Measurements from ENCODE around the gene RGR. TPM values are rescaled to one million over a fixed set of nuclear protein-coding genes. Genes with fewer than 3 reads are reported as not detected.

Gene RGR
- total RNA-seq, 1 experiment from 2014 or later: not detected

DNA sequence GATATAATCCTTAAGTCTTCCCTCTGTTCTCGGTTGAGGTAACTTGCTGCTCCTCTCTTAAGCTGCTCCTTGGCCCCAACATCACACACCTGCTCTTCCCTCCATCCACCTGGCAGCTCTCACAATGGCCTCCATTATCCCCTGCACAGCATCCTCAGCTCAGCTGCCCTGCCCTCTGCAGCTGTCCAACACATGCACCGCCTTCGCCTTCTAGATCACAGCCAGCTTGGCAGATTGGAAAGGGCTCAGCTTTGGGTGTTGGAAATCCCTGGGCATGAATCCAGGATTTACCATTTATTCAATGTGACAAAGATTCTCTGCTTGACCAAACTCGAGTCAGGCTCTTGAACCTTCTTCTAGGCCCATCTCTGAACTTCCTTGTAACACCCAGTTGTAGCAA is 20.6 kb downstream of the RGR start:
- Mint-ChIP-seq H3K36me3 (ENCODE audit: insufficient read depth, unreplicated experiment) (no peaks in the 10 kb centered on the region), H3K27ac (ENCODE audit: unreplicated experiment) (no peak overlapping the region), H3K4me1 (ENCODE audit: low read depth, unreplicated experiment) (peaks cover 16% of the 10 kb centered on the region), H3K4me3 (ENCODE audit: unreplicated experiment) (no peak overlapping the region), H3K9me3 (ENCODE audit: unreplicated experiment) (peaks cover 9% of the 10 kb centered on the region), H3K27me3 (ENCODE audit: insufficient read depth, unreplicated experiment) (peaks cover 4% of the 10 kb centered on the region)
- Histone ChIP-seq H3K27me3 (replicated peaks; ENCODE audit: control insufficient read depth, insufficient read depth, low read length) (no peaks in the 10 kb centered on the region; the same call in 1 of the 2 replicates), H3K36me3 (ENCODE audit: control insufficient read depth, insufficient read depth, low read length) (no peaks in the 10 kb centered on the region), H3K4me1 (peaks cover 3% of the 10 kb centered on the region), H3K4me3 (ENCODE audit: low read depth, low read length) (no peak overlapping the region), H3K9me3 (no peaks in the 10 kb centered on the region)
- intact Hi-C loops (cut with micrococcal nuclease; ENCODE audit: unreplicated experiment): loop anchor here (10.0 kb wide), 2 partner anchors 349 to 479 kb away; no protein-coding TSS in a partner anchor
- TF ChIP-seq, protein P1, sequence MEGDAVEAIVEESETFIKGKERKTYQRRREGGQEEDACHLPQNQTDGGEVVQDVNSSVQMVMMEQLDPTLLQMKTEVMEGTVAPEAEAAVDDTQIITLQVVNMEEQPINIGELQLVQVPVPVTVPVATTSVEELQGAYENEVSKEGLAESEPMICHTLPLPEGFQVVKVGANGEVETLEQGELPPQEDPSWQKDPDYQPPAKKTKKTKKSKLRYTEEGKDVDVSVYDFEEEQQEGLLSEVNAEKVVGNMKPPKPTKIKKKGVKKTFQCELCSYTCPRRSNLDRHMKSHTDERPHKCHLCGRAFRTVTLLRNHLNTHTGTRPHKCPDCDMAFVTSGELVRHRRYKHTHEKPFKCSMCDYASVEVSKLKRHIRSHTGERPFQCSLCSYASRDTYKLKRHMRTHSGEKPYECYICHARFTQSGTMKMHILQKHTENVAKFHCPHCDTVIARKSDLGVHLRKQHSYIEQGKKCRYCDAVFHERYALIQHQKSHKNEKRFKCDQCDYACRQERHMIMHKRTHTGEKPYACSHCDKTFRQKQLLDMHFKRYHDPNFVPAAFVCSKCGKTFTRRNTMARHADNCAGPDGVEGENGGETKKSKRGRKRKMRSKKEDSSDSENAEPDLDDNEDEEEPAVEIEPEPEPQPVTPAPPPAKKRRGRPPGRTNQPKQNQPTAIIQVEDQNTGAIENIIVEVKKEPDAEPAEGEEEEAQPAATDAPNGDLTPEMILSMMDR (IDR thresholded peaks at IDR 0.05; ENCODE audit: insufficient read depth in 1 of 2, low read depth in 1 of 2, low read length in 1 of 2, severe bottlenecking in 1 of 2, unreplicated experiment in 1 of 2): no peak
- CTCF ChIA-PET: interaction anchor here (0.9 to 4.2 kb wide), 4 partner anchors 87 to 348 kb away, joined by 3 to 53 read pairs (median 4); no protein-coding TSS in a partner anchor
- BruUV-seq (replicated peaks): no TSS peak
- no peak for DNase-seq
- POLR2A ChIA-PET: no interaction called here

DNA sequence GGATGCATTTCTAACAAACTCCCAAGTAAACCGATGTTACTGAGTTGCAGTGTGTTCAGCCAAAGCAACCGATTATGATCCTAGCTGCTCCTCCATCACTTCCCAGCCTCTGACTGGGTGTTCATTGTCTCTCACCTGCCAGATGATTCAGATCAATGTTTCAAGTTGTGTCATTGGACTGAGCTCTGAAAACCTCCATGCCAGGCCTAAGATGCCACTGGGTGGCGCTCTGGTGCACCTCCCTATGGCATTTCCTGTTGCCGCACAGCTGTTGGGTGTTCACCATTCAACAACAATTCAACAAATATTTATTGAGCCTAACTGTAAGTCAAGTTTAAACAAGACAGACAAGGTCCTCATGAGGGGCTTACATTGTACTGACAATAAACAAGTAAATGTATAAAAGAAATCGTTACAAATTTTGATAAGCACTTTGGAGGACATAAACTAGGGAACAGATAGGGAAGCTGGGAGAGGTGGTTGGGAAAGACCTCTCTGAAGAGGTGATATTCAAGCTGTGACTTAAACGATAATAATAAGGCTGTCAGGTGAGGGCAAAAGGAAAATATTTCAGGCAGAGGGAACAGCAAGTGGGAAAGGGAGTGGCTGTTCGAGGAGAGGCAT is 22.8 kb downstream of the RGR start:
- Mint-ChIP-seq H3K27me3 (ENCODE audit: insufficient read depth, unreplicated experiment) (peaks cover 4% of the 10 kb centered on the region), H3K4me1 (ENCODE audit: low read depth, unreplicated experiment) (peaks cover 20% of the 10 kb centered on the region), H3K9me3 (ENCODE audit: unreplicated experiment) (peaks cover 9% of the 10 kb centered on the region), H3K4me3 (ENCODE audit: unreplicated experiment) (no peak overlapping the region), H3K27ac (ENCODE audit: unreplicated experiment) (peak overlapping the region; percentile 39), H3K36me3 (ENCODE audit: insufficient read depth, unreplicated experiment) (no peaks in the 10 kb centered on the region)
- H3K4me3 ChIP-seq (ENCODE audit: low read depth, low read length): no peak overlapping the region
- POLR2A ChIA-PET: no interaction called here
- intact Hi-C loops (cut with micrococcal nuclease; ENCODE audit: unreplicated experiment): loop anchor here (10.0 kb wide), 2 partner anchors 347 to 477 kb away; no protein-coding TSS in a partner anchor
- no peaks in the 10 kb centered on the region for H3K36me3 ChIP-seq (ENCODE audit: control insufficient read depth, insufficient read depth, low read length)
- TF ChIP-seq, protein P1 (IDR thresholded peaks at IDR 0.05; ENCODE audit: insufficient read depth in 1 of 2, low read depth in 1 of 2, low read length in 1 of 2, severe bottlenecking in 1 of 2, unreplicated experiment in 1 of 2): peak in 1 of 2 experiments; percentile 31
- CTCF ChIA-PET: interaction anchor here (0.6 to 4.2 kb wide), 2 partner anchors 104 to 270 kb away, joined by 3 to 53 read pairs; no protein-coding TSS in a partner anchor
- DNase-seq: peak in 1 of 2 experiments; percentile 45
- H3K9me3 ChIP-seq: no peaks in the 10 kb centered on the region
- no TSS peak for BruUV-seq (replicated peaks)
- no peaks in the 10 kb centered on the region; the same call in 1 of the 2 replicates for H3K27me3 ChIP-seq (replicated peaks; ENCODE audit: control insufficient read depth, insufficient read depth, low read length)
- peaks cover 6% of the 10 kb centered on the region for H3K4me1 ChIP-seq

DNA sequence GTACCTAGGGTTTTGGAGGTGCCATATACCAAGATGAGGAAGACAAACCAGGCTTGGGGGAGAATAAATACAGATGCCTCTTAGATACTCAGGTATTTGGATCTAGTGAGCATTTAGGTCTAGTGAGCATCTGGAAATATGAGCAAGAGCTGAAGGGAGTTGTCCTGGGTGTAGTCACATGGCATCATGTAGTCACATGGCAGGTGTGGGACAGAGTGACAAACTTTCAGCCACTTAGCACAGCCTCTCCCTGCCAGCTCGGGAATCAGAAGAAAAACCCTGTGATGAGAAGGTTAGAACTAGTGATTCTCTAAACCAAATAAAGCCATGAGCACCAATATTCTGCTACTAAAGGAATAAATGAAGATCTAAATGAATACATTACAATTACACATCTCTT is 24.3 kb downstream of the RGR start:
- intact Hi-C loops (cut with micrococcal nuclease; ENCODE audit: unreplicated experiment): loop anchor here (10.0 kb wide), 2 partner anchors 346 to 476 kb away; no protein-coding TSS in a partner anchor
- no peak for DNase-seq
- POLR2A ChIA-PET: no interaction called here
- Mint-ChIP-seq H3K9me3 (ENCODE audit: unreplicated experiment) (peaks cover 9% of the 10 kb centered on the region), H3K4me3 (ENCODE audit: unreplicated experiment) (no peak overlapping the region), H3K27me3 (ENCODE audit: insufficient read depth, unreplicated experiment) (peaks cover 4% of the 10 kb centered on the region), H3K36me3 (ENCODE audit: insufficient read depth, unreplicated experiment) (no peaks in the 10 kb centered on the region), H3K27ac (ENCODE audit: unreplicated experiment) (no peak overlapping the region), H3K4me1 (ENCODE audit: low read depth, unreplicated experiment) (peaks cover 20% of the 10 kb centered on the region)
- TF ChIP-seq, protein P1 (IDR thresholded peaks at IDR 0.05; ENCODE audit: insufficient read depth in 1 of 2, low read depth in 1 of 2, low read length in 1 of 2, severe bottlenecking in 1 of 2, unreplicated experiment in 1 of 2): no peak
- Histone ChIP-seq H3K4me3 (ENCODE audit: low read depth, low read length) (no peak overlapping the region), H3K27me3 (replicated peaks; ENCODE audit: control insufficient read depth, insufficient read depth, low read length) (no peaks in the 10 kb centered on the region), H3K4me1 (peaks cover 6% of the 10 kb centered on the region), H3K36me3 (ENCODE audit: control insufficient read depth, insufficient read depth, low read length) (no peaks in the 10 kb centered on the region), H3K9me3 (no peaks in the 10 kb centered on the region)
- BruUV-seq (replicated peaks): no TSS peak
- CTCF ChIA-PET: interaction anchor here (1.2 kb wide), 1 partner anchor 268 kb away, joined by 3 read pairs; no protein-coding TSS in a partner anchor
